Measurements from ENCODE around the gene SNCA.

DNA sequence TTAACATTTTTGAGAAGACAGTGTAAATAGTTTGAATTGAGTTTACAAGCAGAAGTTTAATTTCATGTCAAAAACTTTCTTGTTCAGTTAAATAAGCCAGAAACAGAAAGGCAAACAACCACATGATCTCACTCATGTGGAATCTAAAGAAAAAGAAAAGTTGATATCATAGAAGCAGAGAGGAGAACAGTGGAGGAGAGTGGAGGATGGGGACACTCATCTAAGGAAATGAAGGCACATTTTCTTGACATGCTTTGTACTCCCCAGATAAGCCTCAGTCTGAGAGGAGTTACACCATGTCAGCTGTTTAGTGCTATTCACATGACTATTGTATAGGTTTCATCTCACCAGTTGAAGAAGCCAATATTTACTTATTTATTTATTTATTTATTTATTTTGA, 13.5 kb downstream of the SNCA start:
- TF ChIP-seq POLR2A (IDR thresholded peaks at IDR 0.05), result no peak
- TF ChIP-seq, protein P1, sequence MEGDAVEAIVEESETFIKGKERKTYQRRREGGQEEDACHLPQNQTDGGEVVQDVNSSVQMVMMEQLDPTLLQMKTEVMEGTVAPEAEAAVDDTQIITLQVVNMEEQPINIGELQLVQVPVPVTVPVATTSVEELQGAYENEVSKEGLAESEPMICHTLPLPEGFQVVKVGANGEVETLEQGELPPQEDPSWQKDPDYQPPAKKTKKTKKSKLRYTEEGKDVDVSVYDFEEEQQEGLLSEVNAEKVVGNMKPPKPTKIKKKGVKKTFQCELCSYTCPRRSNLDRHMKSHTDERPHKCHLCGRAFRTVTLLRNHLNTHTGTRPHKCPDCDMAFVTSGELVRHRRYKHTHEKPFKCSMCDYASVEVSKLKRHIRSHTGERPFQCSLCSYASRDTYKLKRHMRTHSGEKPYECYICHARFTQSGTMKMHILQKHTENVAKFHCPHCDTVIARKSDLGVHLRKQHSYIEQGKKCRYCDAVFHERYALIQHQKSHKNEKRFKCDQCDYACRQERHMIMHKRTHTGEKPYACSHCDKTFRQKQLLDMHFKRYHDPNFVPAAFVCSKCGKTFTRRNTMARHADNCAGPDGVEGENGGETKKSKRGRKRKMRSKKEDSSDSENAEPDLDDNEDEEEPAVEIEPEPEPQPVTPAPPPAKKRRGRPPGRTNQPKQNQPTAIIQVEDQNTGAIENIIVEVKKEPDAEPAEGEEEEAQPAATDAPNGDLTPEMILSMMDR (IDR thresholded peaks at IDR 0.05), result no peak

Data from esophagus squamous epithelium (tissue), 4 donors.